ENCODE data around the gene ULK4.

Gene ULK4

DNA sequence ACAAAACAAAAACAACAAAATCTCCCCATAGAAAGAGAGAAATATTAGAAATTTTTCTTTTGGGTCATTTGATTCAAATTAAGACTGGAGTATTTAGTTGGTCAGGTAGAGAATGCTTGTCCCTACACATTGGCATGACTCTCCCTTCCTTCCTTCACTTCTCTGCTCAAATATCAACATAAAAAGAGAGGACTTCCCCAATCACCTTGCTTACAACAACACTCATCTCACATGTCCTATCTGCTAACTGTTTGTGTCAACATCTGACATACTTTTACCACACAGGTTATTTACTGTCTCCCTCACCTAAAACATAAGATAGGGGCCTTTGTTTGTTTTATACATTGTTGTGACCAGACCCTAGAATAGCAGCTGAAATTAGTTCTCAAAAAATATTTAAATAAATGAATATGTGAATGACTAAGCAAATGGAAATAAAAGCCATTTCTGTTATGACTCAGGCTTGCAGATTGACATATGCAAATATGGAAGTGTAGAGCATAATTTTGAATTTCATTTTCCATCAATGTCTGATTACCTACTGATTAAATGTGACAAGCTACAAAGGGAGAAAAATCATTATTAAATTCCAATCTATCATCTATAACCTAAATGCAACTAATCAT is 457.8 kb downstream of the ULK4 start:
- DNase-seq (ENCODE audit: low read depth), result no peak

GRCh38 chr3:41502481-41502880 is 459.4 kb downstream of the ULK4 start:
- DNase-seq (ENCODE audit: low read depth), result no peak
- H3K4me3 ChIP-seq (ENCODE audit: control insufficient read depth, low read depth, low read length), result no peak overlapping the region
- TF ChIP-seq, protein P1, sequence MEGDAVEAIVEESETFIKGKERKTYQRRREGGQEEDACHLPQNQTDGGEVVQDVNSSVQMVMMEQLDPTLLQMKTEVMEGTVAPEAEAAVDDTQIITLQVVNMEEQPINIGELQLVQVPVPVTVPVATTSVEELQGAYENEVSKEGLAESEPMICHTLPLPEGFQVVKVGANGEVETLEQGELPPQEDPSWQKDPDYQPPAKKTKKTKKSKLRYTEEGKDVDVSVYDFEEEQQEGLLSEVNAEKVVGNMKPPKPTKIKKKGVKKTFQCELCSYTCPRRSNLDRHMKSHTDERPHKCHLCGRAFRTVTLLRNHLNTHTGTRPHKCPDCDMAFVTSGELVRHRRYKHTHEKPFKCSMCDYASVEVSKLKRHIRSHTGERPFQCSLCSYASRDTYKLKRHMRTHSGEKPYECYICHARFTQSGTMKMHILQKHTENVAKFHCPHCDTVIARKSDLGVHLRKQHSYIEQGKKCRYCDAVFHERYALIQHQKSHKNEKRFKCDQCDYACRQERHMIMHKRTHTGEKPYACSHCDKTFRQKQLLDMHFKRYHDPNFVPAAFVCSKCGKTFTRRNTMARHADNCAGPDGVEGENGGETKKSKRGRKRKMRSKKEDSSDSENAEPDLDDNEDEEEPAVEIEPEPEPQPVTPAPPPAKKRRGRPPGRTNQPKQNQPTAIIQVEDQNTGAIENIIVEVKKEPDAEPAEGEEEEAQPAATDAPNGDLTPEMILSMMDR (IDR thresholded peaks at IDR 0.05; ENCODE audit: control insufficient read depth, insufficient read depth, low read depth, low read length, missing control alignments), result no peak

More for the DNA sequence above, 457.8 kb downstream of the ULK4 start:
- no peak overlapping the region for H3K4me3 ChIP-seq (ENCODE audit: control insufficient read depth, low read depth, low read length)
- TF ChIP-seq, protein P1 (IDR thresholded peaks at IDR 0.05; ENCODE audit: control insufficient read depth, insufficient read depth, low read depth, low read length, missing control alignments), result no peak

DNA sequence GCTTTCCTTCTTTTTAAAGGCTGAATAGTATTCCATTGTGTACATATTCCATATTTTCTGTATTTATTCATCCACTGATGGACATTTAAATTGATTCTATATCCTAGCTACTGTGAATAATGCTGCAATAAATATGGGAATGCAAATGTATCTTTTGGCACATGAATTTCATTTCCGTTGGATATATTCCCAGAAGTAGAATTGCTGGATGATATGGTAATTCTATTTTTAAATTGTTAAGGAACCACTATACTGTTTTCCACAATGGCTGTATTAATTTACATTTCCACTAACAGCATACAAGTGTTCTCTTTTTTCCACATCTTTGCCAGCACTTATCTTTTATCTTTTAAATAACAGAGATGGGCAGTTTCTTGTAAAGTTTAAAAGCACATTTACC is 459.9 kb downstream of the ULK4 start:
- TF ChIP-seq, protein P1 (IDR thresholded peaks at IDR 0.05; ENCODE audit: control insufficient read depth, insufficient read depth, low read depth, low read length, missing control alignments), result no peak
- H3K4me3 ChIP-seq (ENCODE audit: control insufficient read depth, low read depth, low read length), result no peak overlapping the region
- no peak for DNase-seq (ENCODE audit: low read depth)

GRCh38 chr3:41498847-41499246 is 463.1 kb downstream of the ULK4 start:
- TF ChIP-seq, protein P1 (IDR thresholded peaks at IDR 0.05; ENCODE audit: control insufficient read depth, insufficient read depth, low read depth, low read length, missing control alignments), result no peak
- no peak for DNase-seq (ENCODE audit: low read depth)
- no peak overlapping the region for H3K4me3 ChIP-seq (ENCODE audit: control insufficient read depth, low read depth, low read length)

DNA sequence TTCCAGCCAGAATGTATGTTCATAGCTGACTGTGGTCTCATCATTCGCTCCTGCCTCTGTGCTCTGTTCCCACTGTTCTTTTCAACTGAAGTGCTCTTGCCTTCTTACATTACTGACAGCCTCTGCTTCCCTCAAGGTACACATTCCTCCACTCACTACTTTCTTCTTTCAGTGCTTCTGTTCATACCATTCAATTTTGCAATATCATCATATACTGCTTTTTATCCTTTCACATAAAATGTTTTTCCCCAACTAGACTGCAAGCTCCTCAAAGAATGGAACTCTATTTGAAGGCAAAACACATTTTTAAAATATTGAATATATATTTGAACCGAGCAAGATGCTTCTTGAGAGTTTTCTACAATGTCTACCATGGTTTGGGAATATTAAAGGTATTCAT is 471.5 kb downstream of the ULK4 start:
- TF ChIP-seq, protein P1 (IDR thresholded peaks at IDR 0.05; ENCODE audit: control insufficient read depth, insufficient read depth, low read depth, low read length, missing control alignments), result no peak
- H3K4me3 ChIP-seq (ENCODE audit: control insufficient read depth, low read depth, low read length), result no peak overlapping the region
- DNase-seq (ENCODE audit: low read depth), result no peak

DNA sequence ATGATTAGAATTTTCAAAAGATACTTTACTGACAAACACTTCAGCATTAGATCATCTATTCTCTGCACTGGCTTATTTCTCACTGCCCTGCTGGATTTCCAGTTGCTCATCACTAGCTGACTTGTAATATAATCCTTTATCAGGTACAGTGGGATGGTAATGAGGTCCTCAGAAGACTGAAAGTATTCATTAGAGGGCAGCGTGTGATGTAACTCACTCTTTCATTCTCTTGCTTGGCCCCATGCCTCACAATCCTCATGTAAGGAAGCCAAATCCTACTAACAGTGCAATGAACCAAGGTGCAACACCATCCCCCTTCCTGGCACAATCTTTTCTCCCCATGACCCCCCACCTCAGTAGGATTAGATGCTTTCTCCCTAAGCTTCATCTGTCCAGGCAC is 472.7 kb downstream of the ULK4 start:
- no peak for DNase-seq (ENCODE audit: low read depth)
- H3K4me3 ChIP-seq (ENCODE audit: control insufficient read depth, low read depth, low read length), result no peak overlapping the region
- TF ChIP-seq, protein P1 (IDR thresholded peaks at IDR 0.05; ENCODE audit: control insufficient read depth, insufficient read depth, low read depth, low read length, missing control alignments), result no peak
